COLO668 (cell line): ENCODE measurements around the gene NOS1.
A peak's percentile ranks its signal among the peaks of the same experiment; 100 is the strongest.
"Not testable (repeated sequence)": the region's sequence is repeated elsewhere in the genome, so short reads cannot be mapped to it uniquely, and the experiment has no call there.

Source experiments
- DNase-seq: peaks from one replicate; lab custom pipeline; 2025; ENCODE audit not compliant: unreplicated experiment; lab: John Stamatoyannopoulos, UW

The NOS1 gene

DNA sequence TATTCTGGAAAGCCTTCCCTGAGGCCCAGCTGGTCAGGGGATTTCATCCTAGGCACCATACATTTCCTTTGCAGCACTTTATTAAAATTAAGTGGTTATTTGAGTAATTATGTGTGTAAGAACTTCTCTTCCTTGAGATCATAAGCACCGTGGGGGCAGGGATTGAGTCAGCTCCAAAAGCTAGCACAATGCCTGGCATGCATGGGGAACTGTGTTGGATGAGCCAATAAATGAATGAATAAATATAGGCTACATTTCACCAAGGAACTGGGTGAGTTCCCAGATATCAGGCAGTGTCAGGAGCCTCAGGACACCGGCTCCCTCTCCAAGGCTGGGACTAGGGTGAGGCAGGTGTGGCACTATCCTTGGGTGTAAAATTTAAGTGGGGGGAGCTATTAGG, 88.3 kb downstream of the NOS1 start:
- DNase-seq = no peak

DNA sequence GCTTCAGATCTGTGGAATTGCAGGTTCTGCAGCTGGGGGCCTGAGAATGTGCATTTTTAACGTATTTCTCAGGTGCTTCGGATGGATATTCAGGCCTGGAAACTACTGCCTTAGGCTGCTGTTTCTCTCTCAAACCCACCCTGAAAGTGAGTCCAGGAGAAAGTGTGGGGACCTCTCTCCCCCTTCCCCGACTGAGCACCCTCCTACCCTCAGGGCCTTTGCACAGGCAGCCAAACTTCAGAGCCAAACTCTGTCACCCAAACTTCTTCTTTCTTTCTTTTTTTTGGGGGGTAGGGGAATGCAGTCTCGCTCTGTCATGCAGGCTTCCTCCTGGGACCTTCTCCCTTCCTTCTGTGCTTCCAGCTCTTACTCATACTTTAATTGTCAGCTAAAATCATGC, 88.7 kb downstream of the NOS1 start:
- DNase-seq = no peak

DNA sequence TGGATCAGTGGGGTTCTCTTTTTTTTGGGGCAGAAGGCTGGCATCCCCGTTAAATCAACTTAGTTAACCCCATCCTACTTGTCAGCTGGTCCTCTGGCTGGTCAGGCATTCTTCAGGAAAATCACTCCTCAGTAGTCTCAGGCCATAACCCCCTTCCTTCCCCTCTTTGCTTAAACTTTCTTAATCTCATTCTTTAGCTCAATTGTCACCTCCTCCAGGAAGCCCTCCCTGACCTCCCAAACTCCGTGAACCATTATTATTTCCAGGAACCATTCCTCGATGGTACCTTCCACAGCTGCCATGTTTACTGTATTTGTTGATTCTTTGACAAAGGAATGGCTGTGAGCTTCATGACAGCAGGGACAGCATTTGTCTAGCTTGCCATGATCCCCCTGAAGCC, 98.7 kb downstream of the NOS1 start:
- DNase-seq = no peak

DNA sequence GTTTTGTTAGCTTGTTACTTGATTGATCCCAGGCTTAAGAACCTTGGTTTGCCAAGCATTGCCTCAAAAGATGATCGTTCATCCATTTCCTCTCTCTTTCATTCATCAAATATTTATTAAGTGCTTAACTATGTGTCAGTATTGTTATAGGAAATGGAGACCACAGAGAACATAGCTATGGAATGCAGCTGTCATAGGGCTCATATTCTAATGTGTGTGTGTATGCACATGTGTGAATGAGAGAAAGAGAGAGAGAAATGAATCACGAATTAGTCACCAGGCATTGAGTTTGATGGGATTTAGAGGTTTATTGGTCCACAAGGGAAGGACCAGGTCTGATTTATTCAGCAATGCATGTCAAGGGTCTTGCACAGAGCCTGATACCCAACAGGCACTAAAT, 100.2 kb downstream of the NOS1 start:
- DNase-seq = no peak

DNA sequence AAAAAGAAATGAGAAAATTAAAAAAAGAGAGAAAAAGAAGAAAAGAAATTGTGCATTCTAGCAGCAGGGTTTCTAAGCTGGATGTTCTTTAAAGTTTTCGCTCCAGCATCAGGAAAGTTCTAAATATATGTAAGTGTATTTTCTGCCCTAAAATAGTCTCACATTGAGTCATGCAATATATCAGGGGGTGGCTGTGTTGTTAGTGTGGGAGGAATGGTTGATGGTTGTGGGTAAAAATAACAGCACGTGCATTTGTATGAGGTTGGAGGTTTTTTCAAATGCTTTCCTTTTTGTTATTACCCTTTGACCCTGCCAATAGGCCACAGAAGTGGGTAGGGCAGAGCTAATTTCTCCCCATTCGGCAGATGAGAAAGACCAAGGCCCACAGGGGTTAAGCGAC, 106.0 kb downstream of the NOS1 start:
- DNase-seq = no peak

DNA sequence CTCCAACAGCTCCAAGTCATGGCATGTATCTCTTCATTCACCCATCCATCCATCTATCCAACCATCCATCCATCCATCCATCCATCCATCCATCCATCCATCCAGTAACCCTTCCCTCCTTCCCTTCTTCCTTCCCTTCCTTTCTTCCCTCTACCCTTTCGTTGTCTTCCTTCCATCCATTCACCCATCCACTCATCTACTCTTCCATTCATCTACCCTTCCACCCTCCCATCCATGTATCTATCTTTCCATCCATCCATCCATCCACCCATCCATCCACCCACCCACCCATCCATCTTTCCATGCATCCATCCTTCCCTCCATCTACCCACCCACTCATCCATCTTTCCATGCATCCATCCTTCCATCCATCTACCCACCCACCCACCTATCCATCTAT, 117.9 kb downstream of the NOS1 start:
- no peak for DNase-seq

DNA sequence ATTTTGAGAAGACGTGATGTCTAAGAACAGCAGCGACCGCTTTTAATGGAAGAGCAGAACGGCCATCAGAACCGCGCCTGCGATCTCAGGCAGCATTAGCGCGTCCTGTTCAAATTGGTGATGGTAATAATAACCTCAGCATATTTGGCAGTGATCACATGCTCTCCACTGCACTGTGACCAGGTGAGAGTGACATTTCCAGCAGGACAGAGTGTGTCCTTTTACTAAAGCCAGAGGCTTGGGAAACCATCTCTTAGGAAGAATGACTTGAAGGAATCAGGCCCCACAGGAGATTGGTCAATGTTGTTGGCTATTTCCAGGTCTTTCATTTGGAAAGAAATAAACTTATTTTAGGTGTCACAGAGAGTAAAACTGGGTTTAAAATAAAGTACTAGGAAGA, 119.7 kb downstream of the NOS1 start:
- DNase-seq = no peak

DNA sequence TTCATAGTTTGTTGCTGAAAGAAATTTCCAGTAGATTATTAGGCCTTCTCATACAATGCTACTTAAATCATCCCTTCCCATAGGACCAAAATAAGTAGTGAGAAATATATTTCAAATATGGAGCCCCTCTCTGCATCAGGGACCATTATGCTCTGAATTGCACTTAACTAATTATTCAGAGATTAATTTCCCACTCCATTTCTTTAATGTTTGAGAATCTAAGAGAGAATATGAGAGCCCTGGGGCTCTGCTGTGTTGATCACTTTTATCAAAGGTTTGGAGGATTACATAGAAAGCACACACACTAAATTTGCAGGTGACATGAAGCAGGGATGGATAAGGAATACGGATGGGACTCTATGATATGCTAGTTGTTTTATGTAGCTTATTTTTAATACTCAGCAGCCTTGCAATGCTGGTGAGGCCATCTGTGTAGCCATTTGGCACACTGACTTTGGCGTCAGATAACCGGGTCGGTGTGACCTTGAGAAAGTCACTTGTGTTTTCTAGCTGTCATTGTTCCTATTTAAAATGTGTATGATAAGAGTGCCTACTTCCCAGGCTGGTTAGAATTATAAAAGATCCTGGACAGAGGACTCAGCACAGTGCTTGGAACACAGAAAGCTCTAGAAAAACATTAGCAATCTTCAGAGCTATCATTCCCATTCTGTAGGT, 121.2 kb downstream of the NOS1 start:
- DNase-seq = no peak

DNA sequence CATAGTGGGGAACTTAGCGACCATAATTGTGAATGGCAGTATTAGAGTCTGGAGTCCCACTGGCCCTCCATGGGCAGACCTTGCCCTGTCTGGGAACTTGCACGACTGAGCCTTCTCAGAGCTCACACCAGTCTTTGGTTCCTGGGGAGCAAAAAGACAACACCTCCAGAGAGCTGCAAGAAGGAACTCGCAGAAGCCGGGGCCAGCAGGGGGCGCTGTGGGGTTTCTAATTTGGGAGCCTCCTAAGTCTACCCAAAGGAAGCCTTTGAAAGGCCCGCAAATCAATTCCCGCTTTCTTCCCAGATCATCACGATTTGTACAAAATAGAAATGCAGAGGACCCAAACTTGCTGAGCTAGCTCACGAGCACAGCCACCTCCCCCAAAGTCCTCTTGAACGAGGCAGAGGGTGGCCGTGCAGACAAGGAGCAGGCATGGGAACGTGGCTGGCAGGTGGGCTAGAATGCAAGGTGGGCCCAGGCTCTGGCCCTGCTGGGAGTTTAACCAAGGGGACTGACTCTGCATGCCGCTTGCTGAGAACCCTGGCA, 124.9 kb downstream of the NOS1 start:
- peak; percentile 84 for DNase-seq

DNA sequence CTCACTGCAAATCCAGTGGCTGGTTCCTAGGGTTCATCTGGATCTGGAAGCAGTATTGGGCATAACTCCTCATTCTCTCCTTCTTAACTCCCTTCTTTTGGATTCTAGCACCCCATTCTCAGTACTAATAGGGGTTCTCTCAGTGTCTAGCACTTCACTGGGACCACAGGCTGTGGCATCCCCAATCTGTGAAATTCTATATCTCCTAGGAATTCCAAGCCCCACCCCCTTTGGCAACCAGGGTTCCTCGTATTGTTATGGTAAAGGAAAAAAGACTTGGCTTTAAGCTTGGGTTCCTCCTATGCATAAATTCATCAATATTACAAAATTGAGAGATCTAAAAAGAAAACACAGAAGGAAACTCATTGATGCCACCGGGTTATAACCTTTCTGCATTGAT, 126.2 kb downstream of the NOS1 start:
- DNase-seq = no peak

DNA sequence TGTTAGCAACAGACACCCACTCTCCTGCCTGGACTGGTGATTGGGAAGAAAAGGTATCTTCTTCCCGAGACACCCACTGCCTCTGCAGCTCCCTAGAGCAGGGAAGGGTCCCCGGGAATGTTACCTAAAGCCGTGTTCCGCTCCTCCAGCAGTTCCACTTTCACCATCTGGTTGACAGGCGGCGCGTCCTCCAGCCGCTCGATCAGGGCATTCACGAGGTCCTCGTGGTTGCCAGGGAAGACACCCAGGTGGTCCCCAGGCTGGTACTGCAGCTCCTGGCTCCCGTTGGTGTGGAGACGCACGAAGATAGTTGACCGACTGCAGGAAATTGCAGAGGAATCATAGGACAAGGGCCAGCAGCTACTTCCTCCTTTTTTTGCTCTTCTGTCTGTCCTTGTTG, 127.0 kb downstream of the NOS1 start:
- no peak for DNase-seq

DNA sequence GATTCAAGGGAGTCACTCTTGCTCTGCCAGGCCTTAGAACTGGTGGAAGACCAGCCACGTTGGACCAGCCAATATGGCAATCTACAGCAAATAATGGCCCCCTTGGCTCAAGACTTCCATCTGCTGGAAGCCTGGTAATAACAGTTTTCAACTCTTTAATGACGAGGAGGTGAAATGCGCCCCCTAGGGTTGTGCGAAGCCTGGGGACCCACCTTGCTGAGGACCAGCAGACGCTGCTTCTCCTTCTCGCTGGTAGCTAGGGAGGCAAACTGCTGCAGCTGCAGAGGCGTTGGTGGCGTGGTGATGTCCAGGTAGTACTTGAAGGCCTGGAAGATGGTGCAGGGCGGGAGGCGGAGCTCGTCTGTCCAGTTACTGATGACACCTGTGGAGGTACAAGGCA, 129.7 kb downstream of the NOS1 start:
- DNase-seq = no peak

DNA sequence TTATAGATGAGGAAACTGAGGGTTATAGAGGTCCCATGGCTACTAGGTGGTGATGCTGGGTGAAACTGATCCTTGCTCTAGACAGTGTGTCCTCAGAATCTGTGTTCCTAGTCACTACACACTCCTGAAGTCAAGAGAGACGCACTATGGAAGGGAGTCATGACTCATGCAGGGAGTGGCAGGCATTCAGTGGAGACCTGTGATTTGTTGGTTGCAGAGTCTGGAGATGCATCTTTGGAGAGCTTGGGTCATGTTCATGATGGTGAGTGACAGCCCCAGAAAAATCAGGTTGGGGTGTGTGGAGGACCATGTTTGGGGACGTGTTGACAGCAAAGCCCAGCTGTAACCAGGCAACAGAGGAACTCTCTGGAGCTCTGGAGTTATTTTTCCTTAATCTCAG, 133.2 kb downstream of the NOS1 start:
- DNase-seq = no peak

DNA sequence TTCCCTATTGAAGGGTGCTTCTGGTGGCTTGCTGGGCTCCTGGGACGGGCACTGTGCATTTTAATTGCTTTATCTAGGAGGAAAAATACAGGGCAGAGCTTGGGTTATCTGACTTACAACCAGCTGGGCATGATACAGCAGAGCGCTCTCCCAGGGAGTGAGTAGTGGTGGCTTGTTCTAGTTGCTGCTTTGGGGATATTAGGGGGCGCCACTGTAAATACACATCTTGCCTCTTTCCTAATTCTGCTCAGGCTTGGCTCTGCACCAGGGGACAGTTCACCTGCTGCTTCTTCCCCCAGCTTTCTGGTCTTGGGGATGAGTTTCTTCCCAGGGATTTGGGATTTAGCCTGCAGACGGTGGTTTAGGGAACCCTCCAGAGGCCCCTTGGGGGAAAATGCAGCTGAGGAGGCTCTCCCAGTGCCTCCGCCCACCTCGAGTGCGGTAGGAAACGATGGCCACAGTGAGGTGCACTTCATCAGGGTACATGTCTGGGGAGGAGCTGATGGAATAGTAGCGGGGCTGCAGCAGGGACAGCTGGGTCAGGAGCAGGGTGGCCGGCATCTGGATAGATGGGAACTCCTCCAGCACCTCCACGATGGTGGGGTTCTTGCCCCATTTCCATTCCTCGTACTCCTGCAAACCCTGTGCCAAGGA, 134.3 kb downstream of the NOS1 start:
- no peak for DNase-seq

DNA sequence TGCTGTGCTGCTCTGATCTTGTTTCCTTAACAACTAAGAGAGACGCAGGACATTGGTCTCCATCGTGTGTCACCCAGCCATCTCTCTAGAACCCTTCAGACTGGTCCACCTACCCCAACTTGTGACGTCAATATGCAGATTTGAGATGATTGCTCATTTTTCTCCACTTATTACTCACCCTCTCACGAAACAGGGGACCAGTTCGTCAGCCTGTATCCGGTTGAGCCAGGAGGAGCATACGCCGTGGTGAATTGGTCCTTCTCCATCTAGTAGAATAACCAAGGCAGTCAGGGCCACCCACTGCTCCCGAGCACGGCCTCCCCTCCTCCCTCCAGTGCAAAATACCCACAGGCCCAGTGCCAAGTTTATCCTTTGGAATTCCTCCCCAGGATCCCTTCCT, 134.9 kb downstream of the NOS1 start:
- DNase-seq = no peak

DNA sequence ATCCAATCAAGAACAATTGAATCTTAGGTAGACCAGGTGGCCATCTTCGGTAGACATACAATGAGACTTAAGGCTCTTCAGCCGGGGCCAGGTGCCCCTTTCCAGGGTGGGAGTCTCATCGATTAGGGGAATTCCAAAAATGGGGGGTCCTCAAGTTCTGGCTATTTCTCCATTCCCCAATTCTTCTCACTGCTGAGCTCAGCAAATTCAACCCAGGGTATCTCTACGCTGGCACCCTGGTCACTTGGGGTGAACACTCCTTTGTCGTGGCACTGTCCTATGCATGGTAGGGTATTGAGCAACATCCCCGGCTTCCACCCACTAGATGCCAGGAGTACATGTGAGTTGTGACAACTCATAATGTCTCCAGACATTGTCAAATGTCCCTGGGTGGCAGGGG, 136.2 kb downstream of the NOS1 start:
- no peak for DNase-seq

DNA sequence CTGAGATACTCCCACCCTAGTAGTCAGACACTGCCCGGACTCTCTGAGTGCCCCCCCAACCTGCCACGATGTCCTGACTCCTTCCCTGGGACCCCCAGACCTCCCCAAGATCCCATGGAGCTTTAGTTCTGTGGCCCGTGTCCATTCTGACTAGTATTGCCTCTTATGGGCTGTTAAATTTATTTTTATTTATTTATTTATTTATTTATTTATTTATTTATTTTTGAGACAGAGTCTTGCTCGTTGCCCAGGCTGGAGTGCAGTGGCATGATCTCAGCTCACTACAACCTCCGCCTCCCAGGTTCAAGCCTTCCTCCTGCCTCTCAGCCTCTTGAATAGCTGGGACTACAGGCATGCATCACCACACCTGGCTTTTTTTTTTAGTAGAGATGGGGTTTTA, 140.5 kb downstream of the NOS1 start:
- not testable (repeated sequence) for DNase-seq

DNA sequence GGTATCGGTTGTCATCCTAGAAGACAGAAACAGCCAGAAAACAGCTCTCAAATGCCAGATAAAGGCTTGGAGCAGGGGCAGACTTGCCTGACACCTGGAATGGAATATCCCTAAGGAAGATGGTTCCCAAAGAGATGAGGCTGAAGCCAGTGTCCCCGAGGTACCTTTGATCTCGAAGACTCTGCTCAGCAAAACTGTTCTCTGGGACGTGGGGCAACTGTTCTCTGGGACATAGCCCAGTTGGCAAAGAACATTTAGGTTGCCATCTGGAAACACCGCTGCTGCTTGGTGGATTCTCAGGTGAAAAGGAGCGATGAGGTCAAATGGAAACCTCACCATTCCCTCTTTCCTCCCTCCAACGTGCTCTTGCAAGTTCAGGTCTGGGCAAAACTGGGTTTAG, 143.3 kb downstream of the NOS1 start:
- DNase-seq = no peak

DNA sequence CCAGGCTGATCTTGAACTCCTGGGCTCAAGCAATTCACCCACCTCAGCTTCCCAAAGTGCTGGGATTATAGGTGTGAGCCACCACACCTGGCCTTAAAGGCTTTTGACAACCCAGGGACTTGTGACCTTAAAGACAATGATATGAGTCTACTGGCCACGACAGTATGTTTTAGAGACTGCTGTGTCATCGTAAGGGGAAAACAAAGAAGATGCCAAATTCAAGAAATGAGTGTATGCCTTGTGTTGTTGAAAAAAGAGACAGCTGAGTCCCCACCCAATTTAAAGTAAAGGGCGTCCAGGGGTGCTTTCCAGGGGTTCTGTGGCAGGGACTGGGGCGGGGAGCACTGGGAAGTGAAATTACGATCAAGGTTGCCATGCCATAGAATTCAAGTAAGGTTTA, 144.7 kb downstream of the NOS1 start:
- no peak for DNase-seq

DNA sequence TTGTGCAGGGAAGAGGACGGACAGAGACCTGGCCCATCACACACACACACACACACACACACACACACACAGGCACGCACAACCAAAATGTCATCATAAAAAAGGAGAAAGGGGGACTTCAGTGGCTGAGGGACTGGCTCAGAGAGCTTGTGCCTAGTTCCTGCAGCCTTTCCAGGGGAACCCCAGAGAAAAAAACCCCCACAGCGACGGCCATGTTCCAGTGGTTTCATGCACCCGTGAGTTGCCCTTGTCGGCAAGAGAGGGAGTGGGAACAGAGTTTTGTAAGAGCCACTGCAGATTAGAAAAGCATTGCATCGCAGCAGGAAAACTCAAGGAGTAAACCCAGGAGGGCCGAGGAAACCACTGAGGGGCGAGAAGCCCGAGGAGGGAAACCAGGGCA, 146.6 kb downstream of the NOS1 start:
- DNase-seq = no peak

DNA sequence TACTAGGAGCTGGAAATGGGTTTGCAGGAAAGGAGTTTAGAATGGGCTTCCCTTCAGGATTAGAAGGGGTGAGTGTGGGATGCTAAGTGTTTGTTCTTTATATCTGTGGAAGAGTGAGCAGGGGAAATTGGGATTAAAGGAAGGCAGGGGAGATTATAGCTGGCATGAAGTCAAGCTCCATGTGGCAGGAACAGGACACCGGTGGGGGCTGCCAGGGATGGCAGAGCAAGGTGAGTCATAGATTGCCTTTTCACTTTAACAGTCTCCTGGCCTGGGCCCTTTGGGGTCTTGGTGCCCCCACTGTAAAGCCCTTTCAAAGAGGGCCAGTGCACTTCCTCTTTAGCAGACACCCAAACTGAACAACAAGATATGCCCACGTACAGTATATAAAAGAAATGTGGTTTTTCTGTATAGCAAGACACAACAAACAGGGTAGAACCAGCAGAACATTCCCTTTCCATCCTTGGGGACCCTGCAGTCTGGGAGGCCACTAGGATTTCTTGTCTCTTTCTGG, 148.1 kb downstream of the NOS1 start:
- DNase-seq = no peak

DNA sequence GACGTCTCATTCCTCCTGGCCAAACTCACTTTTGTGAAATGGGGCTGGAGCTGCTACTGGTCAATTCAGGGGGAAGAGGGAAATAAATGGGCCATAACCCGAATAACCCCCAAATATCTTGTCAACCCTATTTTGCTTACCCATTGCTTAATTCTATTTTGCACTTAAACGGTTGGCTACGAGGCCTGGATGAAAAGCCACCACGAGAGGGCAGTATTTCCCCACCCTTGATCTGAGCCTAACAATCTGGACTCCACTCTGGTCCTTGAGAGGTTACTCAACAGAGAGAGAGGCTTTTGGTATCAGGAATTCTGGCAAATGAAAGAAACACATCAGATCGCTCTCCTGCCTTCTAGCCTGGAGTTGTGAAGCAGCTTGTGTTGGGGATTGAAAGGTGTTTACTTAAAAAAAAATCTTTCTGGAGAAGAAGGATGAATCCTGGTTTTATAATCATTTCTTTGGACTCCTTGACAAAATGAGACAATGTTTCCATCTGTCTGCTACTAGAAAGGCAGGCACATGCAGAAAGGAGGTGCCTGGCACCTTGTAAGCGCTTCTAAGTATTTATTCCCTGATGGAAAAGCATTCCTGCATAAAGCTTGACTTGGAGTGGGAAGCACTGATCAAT, 148.7 kb downstream of the NOS1 start:
- DNase-seq = peak; percentile 74
